Activated T-cell treated with anti-CD3 and anti-CD28 coated beads, Interleukin-2, amount 50 U/mL, for 72 hours (primary cell): ENCODE results near the gene GPC5. TPM values are rescaled to one million over a fixed set of nuclear protein-coding genes. Genes with fewer than 3 reads are reported as not detected.
"Not testable (repeated sequence)": the region's sequence is repeated elsewhere in the genome, so short reads cannot be mapped to it uniquely, and the experiment has no call there.

ENCODE experiments used
- ATAC-seq, 2 donors: fragments of 150-1000 bp; cut with Tn5 transposase; replicated peaks in 1 of 2; 2 replicates each; pipeline ENCODE4 v1.10.0; 2021; ENCODE audit warnings: moderate library complexity in 2 of 2, mild to moderate bottlenecking in 1 of 2
- DNase-seq, 2 donors: peaks; one replicate each; pipeline ENCODE4 v3.0.0; 2021 to 2022; ENCODE audit warnings: mixed read lengths in 1 of 2
- H3K27ac Mint-ChIP-seq: one replicate; pipeline ENCODE4 v1.8.0; 2022; ENCODE audit warnings: mild to moderate bottlenecking, moderate library complexity, mixed read lengths
- H3K27me3 Mint-ChIP-seq: one replicate; pipeline ENCODE4 v1.8.0; 2022; ENCODE audit warnings: low read depth, mixed read lengths
- H3K36me3 Mint-ChIP-seq, 2 donors: one replicate each; pipeline ENCODE4 v1.8.0; 2022; ENCODE audit warnings: mixed read lengths in 2 of 2, mild to moderate bottlenecking in 1 of 2; ENCODE audit not compliant: insufficient read depth in 2 of 2
- H3K4me1 Mint-ChIP-seq: one replicate; pipeline ENCODE4 v1.8.0; 2022; ENCODE audit warnings: low read depth, mixed read lengths
- H3K4me3 Mint-ChIP-seq, 2 donors: one replicate each; pipeline ENCODE4 v1.8.0; 2022; ENCODE audit warnings: mild to moderate bottlenecking in 2 of 2, mixed read lengths in 2 of 2, moderate library complexity in 2 of 2
- H3K9me3 Mint-ChIP-seq, 2 donors: one replicate each; pipeline ENCODE4 v1.8.0; 2022; ENCODE audit warnings: mixed read lengths in 2 of 2
- total RNA-seq, 2 donors: library from RNA; stranded (reverse); gene quantifications; one replicate each; pipeline ENCODE4 v1.2.3, GENCODE V29; 2022

Gene GPC5
- total RNA-seq, 2 donors from 2014 or later, result 0.14 TPM; not detected in 1

DNA sequence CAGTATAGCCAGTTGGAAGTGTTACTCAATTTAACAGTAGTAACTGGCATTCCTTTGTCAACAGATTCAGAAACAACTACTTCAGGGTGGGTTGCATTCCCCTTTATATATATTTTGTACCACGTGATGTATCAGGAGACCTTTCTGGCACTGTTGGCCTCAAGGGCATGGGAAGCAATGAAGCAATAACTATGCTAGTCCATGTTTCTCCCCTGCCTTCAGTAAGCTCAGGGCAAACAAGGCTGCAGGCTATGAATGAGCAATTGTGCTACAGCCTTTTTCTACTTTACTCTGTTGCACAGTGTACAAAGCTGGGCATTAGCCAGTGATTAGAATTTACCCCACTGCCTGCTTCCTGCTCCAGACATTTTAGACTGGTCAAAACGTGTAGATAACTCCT lies 348.8 kb downstream of the GPC5 start:
- ATAC-seq (no peak), DNase-seq (no peak)
- Mint-ChIP-seq H3K27ac (no peak overlapping the region), H3K36me3 (no peaks in the 10 kb centered on the region), H3K4me1 (no peaks in the 10 kb centered on the region), H3K27me3 (no peaks in the 10 kb centered on the region), H3K9me3 (peaks cover 0 to 4% of the 10 kb centered on the region in 2 donors), H3K4me3 (no peak overlapping the region)

GRCh38 chr13:91748416-91749089 lies 350.1 kb downstream of the GPC5 start:
- no peaks in the 10 kb centered on the region for H3K4me1 Mint-ChIP-seq
- DNase-seq, result no peak
- no peak overlapping the region for H3K27ac Mint-ChIP-seq
- H3K9me3 Mint-ChIP-seq, result peaks cover 0 to 4% of the 10 kb centered on the region in 2 donors
- no peak overlapping the region for H3K4me3 Mint-ChIP-seq
- H3K27me3 Mint-ChIP-seq, result no peaks in the 10 kb centered on the region
- no peak for ATAC-seq
- H3K36me3 Mint-ChIP-seq, result no peaks in the 10 kb centered on the region

DNA sequence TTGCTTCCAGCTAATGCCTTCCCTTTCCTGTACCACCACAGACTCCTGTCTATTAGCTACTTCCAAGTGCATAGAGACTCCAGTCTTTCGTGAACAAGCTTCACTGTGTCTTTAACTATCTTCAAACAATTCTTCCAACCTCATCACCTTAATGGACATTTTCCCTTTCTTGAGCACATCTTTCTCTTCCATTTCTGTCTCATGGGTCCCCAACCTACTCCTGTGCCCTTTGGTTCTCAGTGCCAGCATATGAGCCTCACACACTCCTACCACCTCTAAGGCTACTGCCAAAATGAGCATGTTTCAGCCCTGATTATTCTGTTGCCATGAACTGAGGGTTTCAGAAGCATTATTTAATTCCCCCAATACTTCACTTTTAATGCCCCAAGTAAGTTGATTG lies 360.3 kb downstream of the GPC5 start:
- no peak overlapping the region for H3K27ac Mint-ChIP-seq
- H3K4me3 Mint-ChIP-seq, result no peak overlapping the region
- no peak for DNase-seq
- H3K4me1 Mint-ChIP-seq, result no peaks in the 10 kb centered on the region
- ATAC-seq, result no peak
- H3K36me3 Mint-ChIP-seq, result no peaks in the 10 kb centered on the region
- peaks cover 0 to 2% of the 10 kb centered on the region in 2 donors for H3K9me3 Mint-ChIP-seq
- no peaks in the 10 kb centered on the region for H3K27me3 Mint-ChIP-seq

GRCh38 chr13:91762957-91763356 lies 364.5 kb downstream of the GPC5 start:
- H3K4me1 Mint-ChIP-seq, result no peaks in the 10 kb centered on the region
- H3K4me3 Mint-ChIP-seq, result no peak overlapping the region
- H3K27ac Mint-ChIP-seq, result no peak overlapping the region
- H3K36me3 Mint-ChIP-seq, result no peaks in the 10 kb centered on the region
- H3K9me3 Mint-ChIP-seq, result peaks cover 0 to 2% of the 10 kb centered on the region in 2 donors
- H3K27me3 Mint-ChIP-seq, result no peaks in the 10 kb centered on the region
- no peak for DNase-seq
- no peak for ATAC-seq

DNA sequence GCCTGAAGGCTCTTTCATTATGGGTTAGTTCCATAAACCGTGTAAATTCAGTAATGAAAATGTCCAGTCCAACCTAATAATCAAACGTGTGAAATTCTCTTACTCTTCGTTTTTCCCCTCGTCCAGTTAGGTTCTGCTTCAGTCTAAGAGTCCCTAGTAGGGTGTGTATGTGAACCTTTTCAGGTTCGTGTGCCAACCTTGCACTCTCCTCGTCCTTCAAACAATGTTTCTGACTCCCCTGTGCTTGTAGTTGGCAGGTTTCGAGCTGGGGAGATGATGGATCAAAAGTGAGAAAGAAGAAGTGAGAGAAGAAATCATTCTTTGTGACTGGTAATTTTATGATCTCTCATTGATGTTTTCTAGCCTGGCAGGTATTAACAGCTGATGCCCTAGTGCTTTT lies 366.1 kb downstream of the GPC5 start:
- DNase-seq (no peak), ATAC-seq (no peak)
- Mint-ChIP-seq H3K36me3 (no peaks in the 10 kb centered on the region), H3K9me3 (peaks cover 0 to 2% of the 10 kb centered on the region in 2 donors), H3K27ac (no peak overlapping the region), H3K27me3 (no peaks in the 10 kb centered on the region), H3K4me3 (no peak overlapping the region), H3K4me1 (no peaks in the 10 kb centered on the region)

- Mint-ChIP-seq H3K4me1 (no peaks in the 10 kb centered on the region), H3K4me3 (no peak overlapping the region), H3K27ac (no peak overlapping the region), H3K9me3 (peaks cover 0 to 2% of the 10 kb centered on the region in 2 donors), H3K36me3 (no peaks in the 10 kb centered on the region), H3K27me3 (no peaks in the 10 kb centered on the region)
- ATAC-seq, result no peak
- no peak for DNase-seq
These were observed 369.2 kb downstream of the GPC5 start for GRCh38 chr13:91767651-91768050.

GRCh38 chr13:91768746-91769145 lies 370.3 kb downstream of the GPC5 start:
- no peak for ATAC-seq
- Mint-ChIP-seq H3K27ac (no peak overlapping the region), H3K9me3 (peaks cover 0 to 2% of the 10 kb centered on the region in 2 donors), H3K4me1 (no peaks in the 10 kb centered on the region), H3K36me3 (no peaks in the 10 kb centered on the region), H3K4me3 (no peak overlapping the region), H3K27me3 (no peaks in the 10 kb centered on the region)
- no peak for DNase-seq

GRCh38 chr13:91771229-91771628 lies 372.8 kb downstream of the GPC5 start:
- no peaks in the 10 kb centered on the region for H3K36me3 Mint-ChIP-seq
- H3K9me3 Mint-ChIP-seq, result no peaks in the 10 kb centered on the region
- no peak overlapping the region for H3K4me3 Mint-ChIP-seq
- ATAC-seq, result no peak
- no peak for DNase-seq
- H3K27ac Mint-ChIP-seq, result no peak overlapping the region
- H3K4me1 Mint-ChIP-seq, result no peaks in the 10 kb centered on the region
- H3K27me3 Mint-ChIP-seq, result no peaks in the 10 kb centered on the region

DNA sequence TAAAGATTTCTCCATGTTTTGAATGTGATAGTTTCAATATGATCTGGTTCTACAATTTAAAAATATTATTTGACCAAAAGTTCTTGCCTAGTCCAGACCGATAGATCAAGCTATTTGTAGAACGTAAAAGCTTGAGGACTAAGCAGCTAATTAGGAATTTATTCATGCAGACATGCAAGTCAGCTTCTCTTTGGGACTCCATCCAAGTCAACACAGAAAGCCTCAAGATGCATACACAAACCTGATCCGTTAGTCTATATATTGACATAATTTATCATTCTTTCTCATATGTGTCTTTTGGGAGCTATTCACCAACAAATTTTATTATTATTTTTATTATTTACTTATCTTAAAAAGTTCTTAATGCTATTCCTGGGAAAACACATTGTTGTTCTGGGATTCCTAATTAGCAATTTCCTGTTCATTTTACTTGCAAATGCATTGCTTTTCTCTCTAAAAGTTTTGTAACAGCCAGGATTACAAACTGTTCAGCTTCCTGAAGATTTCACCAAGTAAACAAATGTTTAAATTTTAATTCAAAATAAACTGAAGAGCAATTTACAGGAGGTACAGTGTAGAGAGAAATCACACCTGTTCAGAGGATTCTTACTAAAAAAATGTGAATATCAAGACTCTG lies 375.3 kb downstream of the GPC5 start:
- H3K27me3 Mint-ChIP-seq, result no peaks in the 10 kb centered on the region
- peaks cover 0 to 2% of the 10 kb centered on the region in 2 donors for H3K9me3 Mint-ChIP-seq
- DNase-seq (no peak), ATAC-seq (no peak)
- H3K27ac Mint-ChIP-seq, result no peak overlapping the region
- no peaks in the 10 kb centered on the region for H3K36me3 Mint-ChIP-seq
- H3K4me3 Mint-ChIP-seq, result no peak overlapping the region
- H3K4me1 Mint-ChIP-seq, result no peaks in the 10 kb centered on the region

- no peak overlapping the region for H3K4me3 Mint-ChIP-seq
- ATAC-seq, result no peak
- H3K27ac Mint-ChIP-seq, result no peak overlapping the region
- H3K4me1 Mint-ChIP-seq, result no peaks in the 10 kb centered on the region
- peaks cover 0 to 2% of the 10 kb centered on the region in 2 donors for H3K9me3 Mint-ChIP-seq
- H3K27me3 Mint-ChIP-seq, result no peaks in the 10 kb centered on the region
- no peak for DNase-seq
- H3K36me3 Mint-ChIP-seq, result no peaks in the 10 kb centered on the region
These were observed 376.0 kb downstream of the GPC5 start for GRCh38 chr13:91774397-91774796.

GRCh38 chr13:91776611-91777193 lies 378.3 kb downstream of the GPC5 start:
- Mint-ChIP-seq H3K36me3 (no peaks in the 10 kb centered on the region), H3K27ac (no peak overlapping the region), H3K4me3 (no peak overlapping the region), H3K9me3 (peaks cover 0 to 2% of the 10 kb centered on the region in 2 donors), H3K4me1 (no peaks in the 10 kb centered on the region), H3K27me3 (no peaks in the 10 kb centered on the region)
- ATAC-seq (no peak), DNase-seq (no peak)

- Mint-ChIP-seq H3K36me3 (no peaks in the 10 kb centered on the region), H3K4me3 (no peak overlapping the region), H3K27ac (no peak overlapping the region), H3K9me3 (peaks cover 0 to 2% of the 10 kb centered on the region in 2 donors), H3K27me3 (no peaks in the 10 kb centered on the region), H3K4me1 (no peaks in the 10 kb centered on the region)
- ATAC-seq (no peak), DNase-seq (no peak)
These were observed 379.7 kb downstream of the GPC5 start for GRCh38 chr13:91778123-91778522.

DNA sequence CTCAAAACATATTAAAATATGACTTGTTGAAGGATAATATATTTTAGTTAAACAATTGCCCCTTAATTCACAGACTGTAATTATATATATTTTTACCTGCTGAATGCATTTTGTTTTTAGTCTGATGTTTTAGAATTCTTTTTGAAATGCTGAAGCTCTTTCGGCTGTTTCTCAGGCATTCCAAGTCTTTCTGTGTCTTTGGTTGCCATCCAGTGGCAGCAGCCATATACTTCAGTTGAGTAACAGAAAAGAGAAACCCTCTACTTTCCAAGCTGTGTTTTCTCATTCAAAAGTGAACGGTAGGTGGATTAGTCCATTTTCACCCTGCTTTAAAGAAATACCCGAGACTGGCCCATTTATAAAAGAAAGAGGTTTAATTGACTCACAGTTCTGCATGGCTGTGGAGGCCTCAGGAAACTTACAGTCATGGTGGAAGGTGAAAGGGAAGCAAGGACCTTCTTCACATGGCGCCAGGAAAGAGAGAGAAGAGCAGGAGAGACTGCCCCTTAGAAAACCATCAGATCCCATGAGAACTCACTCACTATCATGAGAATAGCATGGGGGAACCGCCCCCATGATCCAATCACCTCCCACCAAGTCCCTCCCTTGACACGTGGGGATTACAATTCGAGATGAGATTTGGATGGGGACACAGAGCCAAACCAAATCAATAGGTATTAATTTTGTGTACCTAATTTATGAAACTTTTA lies 383.7 kb downstream of the GPC5 start:
- not testable (repeated sequence) for H3K27ac Mint-ChIP-seq, H3K9me3 Mint-ChIP-seq, H3K27me3 Mint-ChIP-seq, H3K36me3 Mint-ChIP-seq, H3K4me1 Mint-ChIP-seq, DNase-seq, ATAC-seq, H3K4me3 Mint-ChIP-seq
